Right lobe of liver (tissue), 4 donors: ENCODE data around the gene CCDC74B.
"Not testable (repeated sequence)": the region's sequence is repeated elsewhere in the genome, so short reads cannot be mapped to it uniquely, and the experiment has no call there.

Experiments
- CTCF ChIP-seq, 4 donors: fragments of 200-600 bp in 3 of 4; fragments of 450-650 bp in 1 of 4; IDR thresholded peaks; one replicate each; pipeline versions ENCODE4 v1.5.1 to v1.8.0; 2016 to 2022; ENCODE audit warnings: antibody characterized with exemption in 4 of 4, mild to moderate bottlenecking in 2 of 4
- POLR2A ChIP-seq: fragments of 450-650 bp; IDR thresholded peaks from one replicate; pipeline ENCODE4 v1.6.1; 2017; ENCODE audit warnings: antibody characterized with exemption, mild to moderate bottlenecking
- donor health status: DM: no; HTN: no; CAD: no.
- donor health status: DM: no; HTN: no; CAD: no.
- donor health status: DM: no; HTN: yes; CAD: no.

- not testable (repeated sequence) for TF ChIP-seq POLR2A; CTCF (IDR thresholded peaks at IDR 0.05)
Measured at GRCh38 chr2:130139331-130140280, 5.3 kb downstream of the CCDC74B start.
